GM12864 (cell line): ENCODE measurements around the gene CCBE1.
"Not testable (repeated sequence)": the region's sequence is repeated elsewhere in the genome, so short reads cannot be mapped to it uniquely, and the experiment has no call there.

Experiments
- DNase-seq: peaks from one replicate; pipeline ENCODE4 v3.0.0-alpha.2; 2011; ENCODE audit warnings: low read depth
- H3K4me3 ChIP-seq: 2 replicates; pipeline ENCODE4 v1.5.1; 2011; ENCODE audit warnings: mild to moderate bottlenecking, low read depth, low read length, control low read depth
- TF ChIP-seq, protein P1 (sequence below): IDR thresholded peaks from 2 replicates; pipeline ENCODE4 v1.5.1; 2011; ENCODE audit warnings: low read depth, mild to moderate bottlenecking, moderate library complexity, low read length, control low read depth, inconsistent platforms; ENCODE audit errors: missing control alignments

The CCBE1 gene

DNA sequence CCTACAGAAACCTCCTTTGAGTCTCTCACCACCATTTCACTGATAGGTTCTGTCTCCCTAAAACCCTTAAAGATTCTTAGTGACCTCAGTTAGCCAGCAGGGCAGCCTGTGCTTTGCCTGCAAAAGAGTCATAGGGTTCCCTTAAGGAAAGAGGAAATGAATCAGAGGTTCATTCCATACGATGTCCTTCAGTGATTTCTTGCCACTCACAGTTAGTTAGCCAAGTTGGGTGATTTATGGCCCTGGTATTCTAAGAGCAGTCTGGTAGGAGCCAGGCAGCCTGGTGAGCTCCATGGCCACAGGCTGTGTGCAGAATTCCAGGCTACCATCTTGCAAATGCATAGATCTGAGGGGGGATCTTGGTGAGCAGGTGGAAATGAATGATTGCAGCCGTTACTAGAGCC, 18.7 kb upstream of the CCBE1 start:
- DNase-seq, result no peak
- TF ChIP-seq, protein P1, sequence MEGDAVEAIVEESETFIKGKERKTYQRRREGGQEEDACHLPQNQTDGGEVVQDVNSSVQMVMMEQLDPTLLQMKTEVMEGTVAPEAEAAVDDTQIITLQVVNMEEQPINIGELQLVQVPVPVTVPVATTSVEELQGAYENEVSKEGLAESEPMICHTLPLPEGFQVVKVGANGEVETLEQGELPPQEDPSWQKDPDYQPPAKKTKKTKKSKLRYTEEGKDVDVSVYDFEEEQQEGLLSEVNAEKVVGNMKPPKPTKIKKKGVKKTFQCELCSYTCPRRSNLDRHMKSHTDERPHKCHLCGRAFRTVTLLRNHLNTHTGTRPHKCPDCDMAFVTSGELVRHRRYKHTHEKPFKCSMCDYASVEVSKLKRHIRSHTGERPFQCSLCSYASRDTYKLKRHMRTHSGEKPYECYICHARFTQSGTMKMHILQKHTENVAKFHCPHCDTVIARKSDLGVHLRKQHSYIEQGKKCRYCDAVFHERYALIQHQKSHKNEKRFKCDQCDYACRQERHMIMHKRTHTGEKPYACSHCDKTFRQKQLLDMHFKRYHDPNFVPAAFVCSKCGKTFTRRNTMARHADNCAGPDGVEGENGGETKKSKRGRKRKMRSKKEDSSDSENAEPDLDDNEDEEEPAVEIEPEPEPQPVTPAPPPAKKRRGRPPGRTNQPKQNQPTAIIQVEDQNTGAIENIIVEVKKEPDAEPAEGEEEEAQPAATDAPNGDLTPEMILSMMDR, result no peak
- H3K4me3 ChIP-seq, result no peak overlapping the region

DNA sequence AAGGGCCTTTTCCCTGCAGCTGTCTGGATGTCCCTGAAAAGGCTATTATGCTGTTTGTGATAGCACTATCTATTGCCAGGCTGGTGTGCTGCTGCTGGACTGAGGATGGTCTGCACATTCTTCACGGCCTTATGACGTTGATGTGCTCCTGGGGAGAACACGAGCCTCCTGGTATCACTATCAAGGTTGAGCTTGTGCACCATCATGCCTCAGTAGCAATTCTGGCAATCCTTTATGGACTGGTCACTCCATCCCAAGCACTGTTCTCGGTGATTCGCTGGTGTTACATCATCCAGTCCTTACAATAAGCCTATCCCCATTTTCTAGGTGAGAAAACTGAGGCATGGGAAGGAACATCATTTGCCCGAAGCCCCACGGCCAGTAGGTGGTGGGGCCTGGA, 18.2 kb upstream of the CCBE1 start:
- TF ChIP-seq, protein P1, result no peak
- no peak for DNase-seq

DNA sequence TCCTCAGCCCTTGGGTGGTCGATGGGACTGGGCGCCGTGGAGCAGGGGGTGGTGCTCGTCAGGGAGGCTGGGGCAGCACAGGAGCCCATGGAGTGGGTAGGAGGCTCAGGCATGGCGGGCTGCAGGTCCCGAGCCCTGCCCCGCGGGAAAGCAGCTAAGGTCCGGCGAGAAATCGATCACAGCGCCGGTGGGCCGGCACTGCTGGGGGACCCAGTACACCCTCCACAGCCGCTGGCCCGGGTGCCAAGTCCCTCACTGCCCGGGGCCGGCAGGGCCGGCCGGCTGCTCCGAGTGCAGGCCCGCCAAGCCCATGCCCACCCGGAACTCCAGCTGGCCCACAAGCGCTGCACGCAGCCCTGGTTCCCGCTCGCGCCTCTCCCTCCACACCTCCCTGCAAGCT, 16.9 kb upstream of the CCBE1 start:
- DNase-seq, result not testable (repeated sequence)

More for the DNA sequence above, 18.2 kb upstream of the CCBE1 start:
- H3K4me3 ChIP-seq, result no peak overlapping the region

DNA sequence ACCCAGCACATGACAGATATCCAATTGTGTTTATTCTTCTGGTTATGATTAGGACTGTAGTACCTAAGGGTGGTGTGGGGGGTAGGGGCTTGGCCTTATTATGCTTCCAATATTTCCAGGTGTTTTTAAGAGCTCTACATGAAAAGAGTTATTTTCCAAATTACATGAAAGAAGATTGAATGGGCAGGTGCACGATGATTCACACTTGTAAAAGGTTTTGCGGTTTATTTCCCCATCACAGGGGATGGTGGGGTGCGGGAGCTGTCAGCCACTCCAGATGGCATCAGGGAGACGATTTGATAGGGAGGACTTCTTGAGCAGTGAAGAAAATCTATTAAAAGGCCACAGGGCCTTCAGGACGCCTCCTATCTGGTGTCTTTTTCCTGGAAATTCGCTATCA, 15.1 kb upstream of the CCBE1 start:
- no peak for DNase-seq

More for the DNA sequence above, 16.9 kb upstream of the CCBE1 start:
- H3K4me3 ChIP-seq, result not testable (repeated sequence)

DNA sequence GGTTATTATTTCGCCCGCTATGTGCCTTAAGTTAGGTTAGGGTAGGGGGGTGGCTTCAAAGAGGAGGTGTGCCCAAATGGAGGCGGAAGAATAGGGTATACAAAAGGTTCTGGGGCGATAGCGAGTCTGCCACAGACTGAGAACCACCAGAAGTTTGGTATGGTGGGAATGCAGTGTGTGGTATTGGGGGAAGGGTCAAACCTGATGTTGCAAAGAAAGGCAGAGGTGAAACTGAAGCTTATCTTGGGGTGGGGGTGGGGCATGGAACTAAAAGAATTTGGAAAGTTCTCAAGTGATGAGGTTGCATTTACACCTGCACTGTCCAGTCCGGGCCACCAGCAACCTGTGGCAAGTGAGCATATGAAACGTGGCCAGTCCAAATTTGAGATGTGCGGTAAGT, 11.8 kb upstream of the CCBE1 start:
- no peak for DNase-seq
- TF ChIP-seq, protein P1, result no peak
- H3K4me3 ChIP-seq, result no peak overlapping the region

More for the DNA sequence above, 15.1 kb upstream of the CCBE1 start:
- TF ChIP-seq, protein P1, result no peak
- H3K4me3 ChIP-seq, result no peak overlapping the region

DNA sequence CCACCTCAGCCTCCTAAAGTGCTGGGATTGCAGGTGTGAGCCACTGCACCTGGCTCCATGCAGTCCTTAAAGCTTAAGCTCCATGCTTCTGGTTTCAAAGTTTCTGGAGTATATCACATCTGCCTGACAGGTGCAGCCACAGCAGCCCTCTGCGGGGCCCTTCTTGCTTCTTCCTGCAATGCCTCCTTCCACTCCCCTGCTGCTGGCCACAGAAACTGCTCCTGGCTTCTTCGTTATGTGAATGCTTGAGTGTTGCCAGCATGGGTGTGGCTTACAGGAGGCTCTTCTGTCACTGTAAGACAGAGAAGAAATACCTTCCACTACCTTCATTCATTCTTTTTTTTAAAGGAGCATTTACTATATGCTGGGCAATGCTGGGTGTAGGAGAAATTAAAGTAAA, 10.1 kb upstream of the CCBE1 start:
- TF ChIP-seq, protein P1, result no peak
- no peak overlapping the region for H3K4me3 ChIP-seq
- no peak for DNase-seq

DNA sequence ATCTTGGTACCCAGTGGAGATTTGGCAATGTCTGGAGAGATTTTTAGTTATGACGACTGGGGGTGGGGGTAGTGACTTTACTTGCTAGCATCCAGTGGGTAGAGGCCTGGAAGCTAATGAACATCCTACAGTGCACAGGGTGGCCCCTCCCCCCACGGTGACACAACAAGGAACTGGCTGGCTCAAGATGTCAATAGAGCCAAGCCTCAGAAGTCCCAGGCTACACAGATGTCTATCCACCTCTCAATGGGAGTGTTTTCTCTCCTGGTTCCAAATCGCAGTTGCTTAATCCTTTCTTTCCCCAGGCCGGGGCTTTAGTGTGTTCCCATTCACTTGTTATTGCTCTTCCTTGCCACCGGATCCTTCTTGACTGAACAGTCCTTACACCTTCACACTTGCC, 9.3 kb upstream of the CCBE1 start:
- TF ChIP-seq, protein P1, result no peak
- no peak for DNase-seq
- no peak overlapping the region for H3K4me3 ChIP-seq
